Measurements from ENCODE around the gene PKN2.
"Not testable (repeated sequence)": the region's sequence is repeated elsewhere in the genome, so short reads cannot be mapped to it uniquely, and the experiment has no call there.

Gene PKN2

GRCh38 chr1:88799491-88799890 is 115.4 kb downstream of the PKN2 start:
- peak; percentile 32 to 50 (median 46) for DNase-seq

- DNase-seq: peak in 1 of 3 donors; percentile 18
Measured at GRCh38 chr1:88800382-88801051, 116.4 kb downstream of the PKN2 start.

- DNase-seq: peak; percentile 16 to 53 (median 50)
Measured at GRCh38 chr1:88801575-88802208, 117.6 kb downstream of the PKN2 start.

DNA sequence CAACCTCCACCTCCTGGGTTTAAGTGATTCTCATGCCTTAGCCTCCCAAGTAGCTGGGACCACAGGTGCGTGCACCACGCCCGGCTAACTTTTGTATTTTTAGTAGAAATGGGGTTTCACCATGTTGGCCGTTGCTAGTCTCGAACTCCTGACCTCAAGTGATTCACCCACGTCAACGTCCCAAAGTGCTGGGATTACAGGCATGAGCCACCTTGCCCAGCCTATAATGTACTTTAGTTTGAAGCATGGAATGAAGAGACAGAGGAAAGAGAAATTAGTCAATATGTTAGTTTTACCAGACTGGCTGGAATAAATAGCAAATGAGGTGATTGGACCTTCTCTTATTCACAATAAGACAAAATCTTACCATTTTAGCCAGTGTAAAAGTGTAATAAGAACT is 118.3 kb downstream of the PKN2 start:
- no peak for DNase-seq

GRCh38 chr1:88802950-88803349 is 118.9 kb downstream of the PKN2 start:
- no peak for DNase-seq

DNA sequence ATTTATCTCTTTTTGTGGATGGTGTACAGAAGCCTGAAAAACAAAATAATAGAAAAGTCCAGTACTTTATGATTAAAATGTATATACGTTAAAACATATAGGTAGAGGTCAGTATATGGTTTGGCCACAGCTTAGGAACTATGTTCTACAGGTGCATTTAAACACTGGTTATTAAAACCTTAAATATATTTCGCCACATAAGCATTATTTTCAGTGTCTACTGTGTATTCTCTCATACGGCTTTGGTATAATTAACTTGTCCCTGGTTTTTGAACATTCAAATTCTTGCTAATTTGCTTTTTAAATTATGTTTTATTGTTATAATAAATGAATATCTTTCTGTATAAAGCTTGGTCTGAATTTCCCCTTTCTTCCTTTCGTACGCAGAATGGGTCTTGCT is 119.4 kb downstream of the PKN2 start:
- no peak for DNase-seq

- no peak for DNase-seq
Measured at GRCh38 chr1:88812366-88812765, 128.3 kb downstream of the PKN2 start.

GRCh38 chr1:88813471-88813870 is 129.4 kb downstream of the PKN2 start:
- no peak for DNase-seq

GRCh38 chr1:88819642-88820041 is 135.6 kb downstream of the PKN2 start:
- not testable (repeated sequence) for DNase-seq

GRCh38 chr1:88825721-88826120 is 141.6 kb downstream of the PKN2 start:
- DNase-seq: no peak

GRCh38 chr1:88847643-88848042 is 163.6 kb downstream of the PKN2 start:
- DNase-seq: no peak

DNA sequence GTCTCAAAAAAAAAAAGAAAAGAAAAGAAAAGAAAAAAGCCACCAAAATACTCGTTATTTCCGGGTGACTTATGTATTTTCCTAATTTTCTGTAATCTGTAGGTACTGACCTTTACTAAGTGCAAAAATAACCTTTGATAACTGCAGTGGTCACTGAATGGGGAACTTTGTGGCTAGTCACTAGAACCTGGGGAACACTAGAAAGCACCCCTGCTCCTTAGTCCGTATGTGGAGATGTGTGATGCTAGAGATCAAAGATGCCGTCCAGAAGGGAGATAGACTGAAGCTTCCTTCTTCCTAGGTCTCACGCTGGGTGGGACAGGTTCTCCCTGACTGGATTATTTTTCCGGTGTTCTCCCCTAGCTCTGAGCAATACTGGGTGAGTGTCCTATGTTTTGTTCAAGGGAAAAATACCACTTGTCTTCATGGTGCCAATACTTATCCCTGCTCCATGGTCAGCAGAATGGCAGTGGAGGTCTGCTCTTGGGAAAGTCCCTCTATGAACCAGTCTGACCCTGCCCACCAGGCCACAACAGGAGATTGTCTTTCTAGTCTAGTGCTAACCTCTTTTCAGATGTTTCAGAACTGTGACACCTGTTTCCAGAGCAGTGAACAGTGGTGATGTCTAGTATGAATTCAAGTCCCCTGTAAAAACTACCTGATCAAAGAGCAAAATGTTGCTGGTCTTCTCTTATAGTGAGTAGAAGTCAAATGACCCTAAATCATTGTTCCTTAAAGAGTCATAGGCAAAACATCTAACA is 167.4 kb downstream of the PKN2 start:
- DNase-seq: no peak

DNA sequence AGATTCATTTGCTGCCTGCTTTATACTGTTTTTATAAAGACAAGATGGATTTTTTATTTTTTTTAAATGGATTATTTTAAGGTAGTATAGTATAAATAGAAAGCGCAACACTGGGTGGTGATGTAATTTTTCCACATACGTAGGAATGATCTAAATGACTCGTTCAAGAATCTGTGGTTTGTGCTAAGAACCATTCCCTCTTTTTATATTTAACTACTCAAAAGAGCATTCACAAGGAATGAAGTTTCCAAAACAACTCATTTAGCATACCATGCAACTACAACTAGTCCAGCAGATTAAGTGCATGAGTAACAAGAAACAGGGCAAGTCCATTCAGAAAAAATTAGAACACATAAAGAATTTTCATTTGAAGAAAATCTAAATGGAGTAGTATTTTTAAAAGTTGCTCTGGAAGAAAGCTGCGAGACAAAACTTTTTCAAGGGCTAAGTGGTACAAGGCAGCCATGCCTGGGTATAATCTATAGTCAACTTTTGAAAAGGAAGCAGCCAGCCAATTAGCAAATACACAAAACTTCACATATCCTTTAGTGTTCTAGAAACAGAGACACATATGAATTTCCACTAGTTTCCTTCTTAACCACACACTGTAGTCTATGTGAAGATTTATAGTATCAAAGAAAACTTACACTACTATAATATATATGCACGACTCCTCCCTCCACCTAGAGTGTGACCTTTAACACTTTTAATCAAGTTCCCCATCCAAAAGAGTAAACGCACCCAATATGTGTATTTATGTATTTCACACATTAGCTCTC is 183.9 kb downstream of the PKN2 start:
- DNase-seq: peak in 1 of 3 donors; percentile 50

- DNase-seq: not testable (repeated sequence)
Measured at GRCh38 chr1:88869644-88870043, 185.6 kb downstream of the PKN2 start.

GRCh38 chr1:88873737-88874349 is 189.8 kb downstream of the PKN2 start:
- DNase-seq: no peak

DNA sequence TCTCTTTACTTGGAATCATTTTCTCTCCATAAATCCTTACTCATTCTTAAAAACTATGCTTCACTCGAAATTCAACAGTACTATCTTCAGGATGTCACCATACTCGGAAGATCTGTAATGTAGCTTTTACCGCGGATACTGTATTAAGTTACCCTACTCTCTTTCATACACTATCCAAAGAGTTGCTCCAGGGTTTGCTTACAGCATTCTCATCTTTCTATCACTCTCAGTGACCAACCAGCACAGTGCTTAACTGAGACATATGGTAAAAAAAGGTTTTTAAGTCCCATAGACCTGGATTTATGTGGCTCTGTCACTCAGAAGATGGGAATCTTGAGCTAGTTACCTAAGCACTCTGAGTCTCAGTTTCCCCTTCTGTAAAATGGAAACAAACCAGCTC is 191.5 kb downstream of the PKN2 start:
- DNase-seq: no peak

DNA sequence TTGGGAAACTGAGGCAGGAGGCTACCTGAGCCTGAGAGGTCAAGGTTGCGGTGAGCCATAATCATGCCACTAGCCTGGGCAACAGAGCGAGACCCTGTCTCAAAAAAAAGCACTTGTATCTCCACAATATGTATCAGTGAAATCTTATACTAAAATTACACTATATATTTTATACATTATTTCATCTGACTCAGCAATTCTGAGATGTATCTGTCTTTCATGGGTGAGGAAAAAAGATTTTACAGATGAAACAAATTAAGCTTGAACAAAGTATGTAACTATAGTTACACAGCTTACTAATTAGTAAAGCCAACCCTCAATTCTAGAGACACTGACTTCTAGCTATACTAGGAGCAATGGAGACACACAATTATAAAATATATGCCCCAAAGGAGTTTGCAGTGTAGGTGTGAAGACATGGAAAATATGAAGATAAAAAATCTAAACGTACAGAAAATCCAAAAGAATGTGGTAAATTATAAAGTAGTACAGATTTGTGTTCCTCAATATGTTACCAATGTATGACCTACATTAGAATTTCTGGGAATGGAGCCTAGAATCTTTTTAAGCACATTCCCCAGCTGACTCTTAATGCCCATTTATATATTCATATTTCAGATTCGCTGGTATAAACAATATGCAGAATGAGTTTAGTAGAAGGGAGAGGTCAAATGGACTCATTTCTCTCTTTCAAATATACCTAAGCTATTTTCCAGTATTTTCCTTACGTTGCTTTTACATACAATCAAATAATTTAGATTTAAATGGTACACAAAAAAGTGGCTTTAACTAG is 192.7 kb downstream of the PKN2 start:
- no peak for DNase-seq

- peak; percentile 17 to 70 (median 66) for DNase-seq
Measured at GRCh38 chr1:88877382-88877825, 193.3 kb downstream of the PKN2 start.

- no peak for DNase-seq
Measured at GRCh38 chr1:88877911-88878310, 193.8 kb downstream of the PKN2 start.

DNA sequence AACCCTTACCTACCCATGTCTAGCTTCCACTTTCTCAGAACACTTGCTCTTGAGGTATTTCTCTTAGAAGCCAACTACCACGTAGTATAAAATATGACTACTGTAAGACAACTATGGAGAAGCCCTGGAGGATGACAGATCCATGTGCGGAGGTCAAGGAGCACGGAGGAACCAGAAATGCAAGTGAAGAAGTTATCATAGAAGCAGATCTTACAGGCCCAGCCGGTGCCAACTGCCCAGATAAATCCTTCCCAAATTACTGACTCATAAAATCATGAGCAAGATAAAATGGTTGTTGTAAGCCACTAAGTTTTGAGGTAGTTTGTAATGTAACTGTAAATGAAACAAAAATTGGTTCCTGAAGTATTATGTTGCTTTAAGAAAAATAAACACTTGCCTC is 194.7 kb downstream of the PKN2 start:
- DNase-seq: no peak

GRCh38 chr1:88880717-88881116 is 196.6 kb downstream of the PKN2 start:
- DNase-seq: not testable (repeated sequence)

GRCh38 chr1:88883156-88883555 is 199.1 kb downstream of the PKN2 start:
- no peak for DNase-seq

Measured in suppressor macrophage treated with lipopolysaccharide for 1 hour (primary cell).